Measurements from ENCODE around the gene KLHL13. TPM values are rescaled to one million over a fixed set of nuclear protein-coding genes. Genes with fewer than 3 reads are reported as not detected.
A peak's percentile ranks its signal among the peaks of the same experiment; 100 is the strongest.

KLHL13 gene
- polyA plus RNA-seq, 1 donor from 2014 or later, result 15.7 TPM

- no peaks in the 10 kb centered on the region for H3K79me2 ChIP-seq (replicated peaks; ENCODE audit: insufficient read depth, low read length)
- H2AFZ ChIP-seq (ENCODE audit: low read depth, low read length), result no peak overlapping the region
- no peaks in the 10 kb centered on the region for H4K20me1 ChIP-seq (ENCODE audit: insufficient read depth)
- no peaks in the 10 kb centered on the region for H3K36me3 ChIP-seq (ENCODE audit: insufficient read depth, low read length)
- no peaks in the 10 kb centered on the region for H3F3A ChIP-seq (ENCODE audit: insufficient read depth, low read length, poor library complexity, severe bottlenecking)
- H3K9me3 ChIP-seq (ENCODE audit: low read length), result no peaks in the 10 kb centered on the region
- H3K9ac ChIP-seq (ENCODE audit: low read length), result peak overlapping the region; percentile 47
- H3K4me3 ChIP-seq (ENCODE audit: low read length), result peak overlapping the region; percentile 74
- TF ChIP-seq, protein P1, sequence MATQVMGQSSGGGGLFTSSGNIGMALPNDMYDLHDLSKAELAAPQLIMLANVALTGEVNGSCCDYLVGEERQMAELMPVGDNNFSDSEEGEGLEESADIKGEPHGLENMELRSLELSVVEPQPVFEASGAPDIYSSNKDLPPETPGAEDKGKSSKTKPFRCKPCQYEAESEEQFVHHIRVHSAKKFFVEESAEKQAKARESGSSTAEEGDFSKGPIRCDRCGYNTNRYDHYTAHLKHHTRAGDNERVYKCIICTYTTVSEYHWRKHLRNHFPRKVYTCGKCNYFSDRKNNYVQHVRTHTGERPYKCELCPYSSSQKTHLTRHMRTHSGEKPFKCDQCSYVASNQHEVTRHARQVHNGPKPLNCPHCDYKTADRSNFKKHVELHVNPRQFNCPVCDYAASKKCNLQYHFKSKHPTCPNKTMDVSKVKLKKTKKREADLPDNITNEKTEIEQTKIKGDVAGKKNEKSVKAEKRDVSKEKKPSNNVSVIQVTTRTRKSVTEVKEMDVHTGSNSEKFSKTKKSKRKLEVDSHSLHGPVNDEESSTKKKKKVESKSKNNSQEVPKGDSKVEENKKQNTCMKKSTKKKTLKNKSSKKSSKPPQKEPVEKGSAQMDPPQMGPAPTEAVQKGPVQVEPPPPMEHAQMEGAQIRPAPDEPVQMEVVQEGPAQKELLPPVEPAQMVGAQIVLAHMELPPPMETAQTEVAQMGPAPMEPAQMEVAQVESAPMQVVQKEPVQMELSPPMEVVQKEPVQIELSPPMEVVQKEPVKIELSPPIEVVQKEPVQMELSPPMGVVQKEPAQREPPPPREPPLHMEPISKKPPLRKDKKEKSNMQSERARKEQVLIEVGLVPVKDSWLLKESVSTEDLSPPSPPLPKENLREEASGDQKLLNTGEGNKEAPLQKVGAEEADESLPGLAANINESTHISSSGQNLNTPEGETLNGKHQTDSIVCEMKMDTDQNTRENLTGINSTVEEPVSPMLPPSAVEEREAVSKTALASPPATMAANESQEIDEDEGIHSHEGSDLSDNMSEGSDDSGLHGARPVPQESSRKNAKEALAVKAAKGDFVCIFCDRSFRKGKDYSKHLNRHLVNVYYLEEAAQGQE (IDR thresholded peaks at IDR 0.05; ENCODE audit: borderline replicate concordance), result no peak
- TF ChIP-seq TAF1 (IDR thresholded peaks at IDR 0.05; ENCODE audit: low read depth), result no peak
- no peak for TF ChIP-seq EP300 (conservative IDR thresholded peaks at IDR 0.05; ENCODE audit: poor library complexity, severe bottlenecking)
- no peak for TF ChIP-seq MXI1 (conservative IDR thresholded peaks at IDR 0.05; ENCODE audit: poor library complexity, severe bottlenecking)
- no peak for TF ChIP-seq RAD21 (conservative IDR thresholded peaks at IDR 0.05)
- no peak overlapping the region for H3K27ac ChIP-seq (ENCODE audit: low read length)
- H3K27me3 ChIP-seq (ENCODE audit: insufficient read depth, low read depth, low read length), result peaks cover 6% of the 10 kb centered on the region
- no peaks in the 10 kb centered on the region for H3K9me2 ChIP-seq (ENCODE audit: insufficient read depth, low read length)
- H3K4me2 ChIP-seq (ENCODE audit: low read length), result no peak overlapping the region
Measured at GRCh38 chrX:118115953-118116712, 477 bp downstream of the KLHL13 start.

DNA sequence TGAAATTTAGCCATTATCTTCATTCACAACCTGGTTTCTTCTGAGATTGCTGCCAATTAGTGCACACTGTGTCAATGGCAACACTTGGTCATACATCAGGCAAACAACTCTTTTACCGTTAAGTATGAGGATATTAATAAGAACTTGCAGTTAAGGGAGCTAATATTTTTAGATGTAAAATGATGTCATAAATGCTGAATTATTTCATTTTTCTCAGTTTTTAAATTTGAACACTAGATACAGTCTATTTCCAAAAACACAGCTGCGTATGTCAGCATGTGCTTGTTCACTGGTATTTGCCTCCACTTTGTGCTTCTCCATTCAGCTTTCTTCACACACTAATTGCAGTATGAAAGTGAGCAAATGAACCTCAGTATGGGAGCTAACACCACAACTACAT is 1.6 kb downstream of the KLHL13 start:
- Histone ChIP-seq H3K4me2 (ENCODE audit: low read length) (no peak overlapping the region), H3K27me3 (ENCODE audit: insufficient read depth, low read depth, low read length) (peaks cover 6% of the 10 kb centered on the region), H3K9me3 (ENCODE audit: low read length) (no peaks in the 10 kb centered on the region), H3K36me3 (ENCODE audit: insufficient read depth, low read length) (no peaks in the 10 kb centered on the region), H3K79me2 (replicated peaks; ENCODE audit: insufficient read depth, low read length) (no peaks in the 10 kb centered on the region), H4K20me1 (ENCODE audit: insufficient read depth) (no peaks in the 10 kb centered on the region), H3K4me3 (ENCODE audit: low read length) (no peak overlapping the region), H2AFZ (ENCODE audit: low read depth, low read length) (no peak overlapping the region), H3F3A (ENCODE audit: insufficient read depth, low read length, poor library complexity, severe bottlenecking) (no peaks in the 10 kb centered on the region), H3K9me2 (ENCODE audit: insufficient read depth, low read length) (no peaks in the 10 kb centered on the region), H3K27ac (ENCODE audit: low read length) (no peak overlapping the region), H3K9ac (ENCODE audit: low read length) (no peak overlapping the region)
- TF ChIP-seq, protein P1 (IDR thresholded peaks at IDR 0.05; ENCODE audit: borderline replicate concordance), result no peak
- TF ChIP-seq MXI1 (conservative IDR thresholded peaks at IDR 0.05; ENCODE audit: poor library complexity, severe bottlenecking) (no peak), SMC3 (conservative IDR thresholded peaks at IDR 0.05; ENCODE audit: poor library complexity) (no peak), CTCF (IDR thresholded peaks at IDR 0.05; ENCODE audit: poor library complexity, severe bottlenecking) (no peak), POLR2AphosphoS5 (IDR thresholded peaks at IDR 0.05) (no peak), EZH2 (IDR thresholded peaks at IDR 0.05; ENCODE audit: borderline replicate concordance, insufficient read depth, low read length, poor library complexity, severe bottlenecking) (no peak), EP300 (conservative IDR thresholded peaks at IDR 0.05; ENCODE audit: poor library complexity, severe bottlenecking) (no peak), TAF1 (IDR thresholded peaks at IDR 0.05; ENCODE audit: low read depth) (no peak), RAD21 (conservative IDR thresholded peaks at IDR 0.05) (no peak)
